NB4 (cell line): ENCODE measurements around the gene CILP.

Experiments
- DNase-seq: peaks from one replicate; pipeline ENCODE4 v3.0.0; 2010; ENCODE audit warnings: low read depth
- H3K4me3 ChIP-seq: one replicate; pipeline ENCODE4 v1.5.1; 2011; ENCODE audit warnings: mild to moderate bottlenecking, low read depth, low read length, moderate library complexity
- MYC ChIP-seq: IDR thresholded peaks from 2 replicates; pipeline ENCODE4 v1.6.1; 2011; ENCODE audit warnings: low read depth, low read length
- POLR2A ChIP-seq: IDR thresholded peaks from 2 replicates; pipeline ENCODE4 v1.6.1; 2011; ENCODE audit warnings: mild to moderate bottlenecking; ENCODE audit not compliant: insufficient read length; ENCODE audit errors: extremely low read depth
- TF ChIP-seq, protein P1 (sequence below): IDR thresholded peaks from 2 replicates; pipeline ENCODE4 v1.6.1; 2011; ENCODE audit warnings: low read depth, low read length
- TF ChIP-seq, protein P2 (sequence below): IDR thresholded peaks from one replicate; pipeline ENCODE4 v1.5.1; 2012; ENCODE audit warnings: low read depth, low read length

CILP gene

DNA sequence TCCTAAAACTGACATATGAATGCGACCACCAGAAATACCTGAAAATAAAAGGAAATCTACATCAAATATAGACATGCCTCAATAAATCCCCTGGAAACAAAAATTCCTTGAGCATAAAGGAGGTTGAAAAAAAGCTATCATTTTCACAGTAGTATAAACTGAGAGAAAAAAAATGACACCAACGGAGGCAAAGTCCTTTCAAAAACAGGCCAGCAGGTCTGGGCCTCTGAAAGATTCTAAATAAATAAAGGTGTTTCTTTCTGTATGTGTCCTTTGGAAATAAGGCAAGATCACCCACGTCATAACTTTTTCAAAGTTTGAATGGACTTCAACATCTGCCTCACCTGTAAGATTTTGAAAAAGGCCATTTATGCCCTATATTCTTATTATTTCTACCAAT is 31.1 kb downstream of the CILP start:
- no peak overlapping the region for H3K4me3 ChIP-seq
- no peak for DNase-seq
- no peak for TF ChIP-seq POLR2A
- TF ChIP-seq, protein P1, sequence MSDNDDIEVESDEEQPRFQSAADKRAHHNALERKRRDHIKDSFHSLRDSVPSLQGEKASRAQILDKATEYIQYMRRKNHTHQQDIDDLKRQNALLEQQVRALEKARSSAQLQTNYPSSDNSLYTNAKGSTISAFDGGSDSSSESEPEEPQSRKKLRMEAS, result no peak
- TF ChIP-seq, protein P2, sequence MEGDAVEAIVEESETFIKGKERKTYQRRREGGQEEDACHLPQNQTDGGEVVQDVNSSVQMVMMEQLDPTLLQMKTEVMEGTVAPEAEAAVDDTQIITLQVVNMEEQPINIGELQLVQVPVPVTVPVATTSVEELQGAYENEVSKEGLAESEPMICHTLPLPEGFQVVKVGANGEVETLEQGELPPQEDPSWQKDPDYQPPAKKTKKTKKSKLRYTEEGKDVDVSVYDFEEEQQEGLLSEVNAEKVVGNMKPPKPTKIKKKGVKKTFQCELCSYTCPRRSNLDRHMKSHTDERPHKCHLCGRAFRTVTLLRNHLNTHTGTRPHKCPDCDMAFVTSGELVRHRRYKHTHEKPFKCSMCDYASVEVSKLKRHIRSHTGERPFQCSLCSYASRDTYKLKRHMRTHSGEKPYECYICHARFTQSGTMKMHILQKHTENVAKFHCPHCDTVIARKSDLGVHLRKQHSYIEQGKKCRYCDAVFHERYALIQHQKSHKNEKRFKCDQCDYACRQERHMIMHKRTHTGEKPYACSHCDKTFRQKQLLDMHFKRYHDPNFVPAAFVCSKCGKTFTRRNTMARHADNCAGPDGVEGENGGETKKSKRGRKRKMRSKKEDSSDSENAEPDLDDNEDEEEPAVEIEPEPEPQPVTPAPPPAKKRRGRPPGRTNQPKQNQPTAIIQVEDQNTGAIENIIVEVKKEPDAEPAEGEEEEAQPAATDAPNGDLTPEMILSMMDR, result no peak
- TF ChIP-seq MYC, result no peak

DNA sequence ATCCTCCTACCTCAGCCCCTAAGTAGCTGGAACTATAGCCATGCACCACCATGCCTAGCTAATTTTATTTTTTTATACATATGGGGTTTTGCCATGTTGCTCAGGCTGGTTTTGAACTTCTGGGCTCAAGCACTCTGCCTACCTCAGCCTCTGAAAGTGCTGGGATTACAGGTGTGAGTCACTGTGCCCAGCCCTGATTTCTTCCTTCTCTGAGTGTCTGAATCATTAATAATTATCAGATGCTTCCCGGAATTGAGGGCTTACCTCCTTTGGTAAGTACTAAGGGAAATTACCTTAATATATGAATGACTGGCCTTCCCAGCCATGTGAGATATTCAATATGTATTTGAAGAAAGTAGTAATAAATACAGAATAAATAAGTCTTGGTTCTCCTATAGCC is 33.4 kb downstream of the CILP start:
- TF ChIP-seq, protein P2, result no peak
- no peak for TF ChIP-seq POLR2A
- no peak for TF ChIP-seq MYC
- TF ChIP-seq, protein P1, result no peak
- H3K4me3 ChIP-seq, result no peak overlapping the region
- DNase-seq, result no peak

DNA sequence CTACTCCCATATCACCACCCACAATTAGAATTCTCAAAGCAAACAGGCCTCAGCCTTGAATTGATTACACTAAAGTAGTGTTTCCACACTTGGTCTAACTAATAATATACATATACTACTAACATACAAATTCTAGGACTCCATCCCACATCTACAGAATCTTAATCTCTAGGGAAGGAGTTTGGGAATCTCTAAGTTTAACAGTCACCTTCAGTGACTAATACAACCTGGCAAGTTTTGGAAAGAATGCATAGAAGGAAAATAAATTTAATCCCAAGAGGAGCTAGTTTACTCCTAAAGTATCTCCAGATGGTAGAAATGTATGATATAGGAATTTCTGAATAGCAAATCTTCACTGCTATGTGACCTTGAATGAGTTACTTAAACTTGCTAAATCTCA is 35.2 kb downstream of the CILP start:
- TF ChIP-seq, protein P1, result no peak
- no peak for TF ChIP-seq MYC
- TF ChIP-seq POLR2A, result no peak
- TF ChIP-seq, protein P2, result no peak
- no peak overlapping the region for H3K4me3 ChIP-seq
- DNase-seq, result no peak

DNA sequence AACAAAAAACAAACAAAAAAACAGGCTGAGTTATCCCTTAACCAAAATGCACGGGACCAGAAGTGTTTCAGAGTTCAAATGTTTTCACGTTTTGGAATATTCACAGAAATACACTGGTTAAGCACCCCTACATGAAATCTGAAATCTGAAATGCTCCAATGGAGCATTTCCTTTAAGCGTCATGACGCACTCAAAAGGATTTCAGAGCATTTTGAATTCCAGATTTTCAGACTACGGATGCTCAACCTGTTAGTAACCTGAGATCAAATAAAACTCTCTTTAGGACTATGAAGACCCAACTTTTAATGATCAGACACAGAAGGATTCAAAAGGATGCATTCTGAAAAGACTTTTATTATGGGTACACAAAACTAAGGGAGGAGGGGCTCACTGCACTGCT is 35.8 kb downstream of the CILP start:
- no peak overlapping the region for H3K4me3 ChIP-seq
- no peak for DNase-seq
- TF ChIP-seq MYC, result no peak
- TF ChIP-seq, protein P1, result no peak
- no peak for TF ChIP-seq POLR2A
- TF ChIP-seq, protein P2, result no peak

DNA sequence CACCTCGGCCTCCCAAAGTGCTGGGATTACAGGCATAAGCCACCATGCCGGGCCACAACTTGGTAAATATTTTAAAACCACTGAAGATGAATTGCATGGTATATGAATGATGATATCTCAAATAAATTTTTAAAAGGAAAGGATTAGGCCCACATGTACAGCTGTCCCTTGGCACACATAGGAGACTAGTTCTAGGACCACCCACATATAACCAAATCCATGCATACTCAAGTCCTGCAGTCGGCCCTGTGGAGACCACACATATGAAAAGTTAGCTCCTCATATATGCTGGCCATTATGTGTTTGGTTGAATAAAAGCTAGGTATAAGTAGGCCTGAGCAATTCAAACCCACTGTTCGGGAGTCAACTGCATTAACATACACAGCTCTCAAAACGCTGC is 36.8 kb downstream of the CILP start:
- H3K4me3 ChIP-seq, result no peak overlapping the region
- DNase-seq, result no peak
- TF ChIP-seq POLR2A, result no peak
- TF ChIP-seq, protein P1, result no peak
- TF ChIP-seq, protein P2, result no peak
- TF ChIP-seq MYC, result no peak

DNA sequence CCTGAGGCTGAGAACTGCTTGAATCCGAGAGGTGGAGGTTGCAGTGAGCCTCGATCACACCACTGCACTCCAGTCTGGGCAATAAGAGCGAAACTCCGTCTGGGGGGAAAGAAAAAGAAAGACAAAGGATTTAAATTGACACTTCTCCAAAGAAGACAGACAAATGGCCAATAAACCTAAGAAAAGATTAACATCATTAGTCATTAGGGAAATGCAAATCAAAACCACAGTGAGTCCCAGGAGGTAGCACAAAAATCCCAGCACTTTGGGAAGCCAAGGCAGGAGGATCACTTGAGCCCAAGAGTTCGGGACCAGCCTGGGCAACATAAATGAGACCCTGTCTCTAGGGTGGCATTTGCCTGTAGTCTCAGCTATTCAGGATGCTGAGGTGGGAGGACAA is 38.7 kb downstream of the CILP start:
- no peak overlapping the region for H3K4me3 ChIP-seq
- DNase-seq, result no peak
- TF ChIP-seq POLR2A (no peak), MYC (no peak)
- TF ChIP-seq, protein P1, result no peak
- TF ChIP-seq, protein P2, result no peak
